Lung (tissue), 12 donors: ENCODE results near the gene SFSWAP. TPM values are rescaled to one million over a fixed set of nuclear protein-coding genes. Genes with fewer than 3 reads are reported as not detected.

Experiments
- ATAC-seq: fragments of 200-7000 bp; cut with Tn5 transposase; one replicate; pipeline ENCODE4 v1.9.1; 2020; ENCODE audit warnings: moderate number of reproducible peaks; ENCODE audit not compliant: insufficient read depth, low FRiP score
- DNase-seq, 3 donors: peaks; one replicate each; pipeline ENCODE4 v3.0.0-alpha.2; 2013 to 2017
- H3K27ac ChIP-seq, 2 donors: one replicate each; pipeline ENCODE4 v1.5.1; 2013; ENCODE audit warnings: mild to moderate bottlenecking in 2 of 2, moderate library complexity in 2 of 2, control low read depth in 1 of 2, inconsistent platforms in 1 of 2, low read depth in 1 of 2, low read length in 1 of 2
- H3K27me3 ChIP-seq, 3 donors: one replicate each; pipeline ENCODE4 v1.5.1; 2013; ENCODE audit warnings: low read length in 2 of 3; ENCODE audit not compliant: control insufficient read depth in 3 of 3, insufficient read depth in 3 of 3
- H3K36me3 ChIP-seq, 4 donors: one replicate each; pipeline ENCODE4 v1.5.1; 2013; ENCODE audit warnings: low read length in 4 of 4, mild to moderate bottlenecking in 1 of 4, moderate library complexity in 1 of 4; ENCODE audit not compliant: control insufficient read depth in 4 of 4, insufficient read depth in 4 of 4
- H3K4me1 ChIP-seq, 5 donors: one replicate each; pipeline ENCODE4 v1.5.1; 2013; ENCODE audit warnings: low read length in 5 of 5, mild to moderate bottlenecking in 2 of 5, moderate library complexity in 1 of 5; ENCODE audit not compliant: control insufficient read depth in 5 of 5, insufficient read depth in 5 of 5
- H3K4me3 ChIP-seq: one replicate; pipeline ENCODE4 v1.5.1; 2013; ENCODE audit warnings: mild to moderate bottlenecking, control low read depth, moderate library complexity
- H3K9ac ChIP-seq, 2 donors: one replicate each; pipeline ENCODE4 v1.5.1; 2013; ENCODE audit warnings: low read length in 2 of 2, control low read depth in 1 of 2; ENCODE audit not compliant: insufficient read depth in 1 of 2
- H3K9me3 ChIP-seq, 4 donors: one replicate each; pipeline ENCODE4 v1.5.1; 2013; ENCODE audit warnings: low read length in 3 of 4, mild to moderate bottlenecking in 1 of 4, moderate library complexity in 1 of 4; ENCODE audit not compliant: control insufficient read depth in 4 of 4, insufficient read depth in 3 of 4
- WGBS, 2 donors: extraction: QIAGEN DNeasy Blood & Tissue Kit; methylation state at CpG; one replicate each; pipeline ENCODE4 v1.1.7; 2013; 5-methylcytosine and 5-hydroxymethylcytosine counted together
- polyA plus RNA-seq, 2 donors: library from polyadenylated mRNA; stranded (reverse); fragments of 200-250 nt; gene quantifications; one replicate each; pipeline ENCODE4 v1.2.1, GENCODE V29; 2013
- total RNA-seq, 2 donors: library from RNA; depleted of rRNA in 1 of 2; stranded (reverse); fragments of >200 nt in 1 of 2; gene quantifications; one replicate each; pipeline ENCODE4 v1.2.1, GENCODE V29; 2014 to 2021
- TF ChIP-seq, protein P1 (sequence below): IDR thresholded peaks from 2 replicates; pipeline ENCODE4 v1.5.1; 2012; ENCODE audit warnings: mild to moderate bottlenecking; ENCODE audit errors: control extremely low read depth, extremely low read depth
- donor health status: control.
- donor health status: control.
- donor health status: Bipolar disorder and iron deficiency.
- donor health status: healthy.
- donor health status: DM: yes; HTN: yes; CAD: no.

The SFSWAP gene
- total and polyA plus RNA-seq, 4 donors: 23.3 to 49.9 (median 40.0) TPM

DNA sequence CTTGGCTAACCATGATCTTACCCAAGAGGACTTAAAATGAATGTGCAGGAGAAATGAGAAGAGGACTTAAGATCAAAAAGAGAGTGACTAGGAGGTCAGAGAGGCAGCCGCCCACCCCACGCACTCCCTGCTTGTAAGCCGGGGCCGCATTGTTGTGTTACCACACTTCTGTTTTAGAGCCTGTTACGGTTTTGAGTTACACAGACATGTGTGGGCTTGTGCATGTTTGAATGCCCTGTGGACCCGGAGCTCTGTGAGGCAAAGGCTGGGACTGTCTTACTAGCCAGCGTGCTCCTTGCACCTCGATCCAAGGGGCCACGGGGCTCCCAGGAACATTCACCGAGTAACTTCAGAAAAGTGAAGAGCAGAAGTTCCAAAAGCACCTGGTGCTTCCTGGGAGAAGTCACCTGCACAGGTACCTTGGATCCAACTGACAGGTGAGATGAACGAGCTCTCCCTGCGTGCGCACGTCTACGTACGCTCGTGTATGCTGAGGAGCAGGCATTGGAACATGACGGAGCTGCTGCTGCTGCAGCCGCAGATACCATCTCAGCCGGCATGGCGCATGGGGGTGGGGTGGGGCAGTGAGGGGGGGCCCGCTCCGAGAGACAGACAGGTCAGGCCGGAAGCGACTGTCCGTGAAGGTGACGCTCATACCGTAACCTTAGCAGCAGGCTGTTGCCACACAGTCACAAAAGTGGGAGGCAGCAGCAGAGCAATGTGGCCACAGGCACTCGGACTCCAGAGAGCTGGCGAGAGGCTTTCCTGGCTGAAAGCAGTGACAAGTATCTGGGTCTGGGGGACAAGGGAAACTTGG, 23.7 kb downstream of the SFSWAP start:
- Histone ChIP-seq H3K36me3 (peaks cover 18 to 57% (median 23%) of the 10 kb centered on the region in 4 donors), H3K4me1 (peaks cover 0 to 2% (median 0%) of the 10 kb centered on the region in 5 donors), H3K4me3 (no peak overlapping the region), H3K27me3 (no peaks in the 10 kb centered on the region), H3K9me3 (no peaks in the 10 kb centered on the region), H3K27ac (no peak overlapping the region), H3K9ac (no peak overlapping the region)
- 95% methylated on average over 30 of the region's 30 CpGs for WGBS, 2 donors
- no peak for DNase-seq
- no peak for ATAC-seq
- TF ChIP-seq, protein P1, sequence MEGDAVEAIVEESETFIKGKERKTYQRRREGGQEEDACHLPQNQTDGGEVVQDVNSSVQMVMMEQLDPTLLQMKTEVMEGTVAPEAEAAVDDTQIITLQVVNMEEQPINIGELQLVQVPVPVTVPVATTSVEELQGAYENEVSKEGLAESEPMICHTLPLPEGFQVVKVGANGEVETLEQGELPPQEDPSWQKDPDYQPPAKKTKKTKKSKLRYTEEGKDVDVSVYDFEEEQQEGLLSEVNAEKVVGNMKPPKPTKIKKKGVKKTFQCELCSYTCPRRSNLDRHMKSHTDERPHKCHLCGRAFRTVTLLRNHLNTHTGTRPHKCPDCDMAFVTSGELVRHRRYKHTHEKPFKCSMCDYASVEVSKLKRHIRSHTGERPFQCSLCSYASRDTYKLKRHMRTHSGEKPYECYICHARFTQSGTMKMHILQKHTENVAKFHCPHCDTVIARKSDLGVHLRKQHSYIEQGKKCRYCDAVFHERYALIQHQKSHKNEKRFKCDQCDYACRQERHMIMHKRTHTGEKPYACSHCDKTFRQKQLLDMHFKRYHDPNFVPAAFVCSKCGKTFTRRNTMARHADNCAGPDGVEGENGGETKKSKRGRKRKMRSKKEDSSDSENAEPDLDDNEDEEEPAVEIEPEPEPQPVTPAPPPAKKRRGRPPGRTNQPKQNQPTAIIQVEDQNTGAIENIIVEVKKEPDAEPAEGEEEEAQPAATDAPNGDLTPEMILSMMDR: no peak

DNA sequence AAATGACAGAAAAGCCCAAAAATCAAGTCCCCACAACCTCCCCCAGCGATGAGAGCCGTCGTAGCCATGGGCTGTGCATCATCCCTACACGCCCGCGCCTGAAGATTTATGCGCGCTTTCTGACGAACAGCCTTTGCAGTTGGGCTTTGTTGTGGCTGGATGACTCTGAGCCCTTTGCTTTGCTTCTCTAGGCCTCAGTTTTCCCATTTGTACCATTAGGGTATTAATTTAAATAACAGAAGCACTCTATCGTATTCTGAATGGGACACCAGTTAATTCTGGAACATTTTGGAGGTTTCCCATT, 24.2 kb downstream of the SFSWAP start:
- Histone ChIP-seq H3K27ac (no peak overlapping the region), H3K9ac (no peak overlapping the region), H3K36me3 (peaks cover 16 to 57% (median 20%) of the 10 kb centered on the region in 4 donors), H3K9me3 (no peaks in the 10 kb centered on the region), H3K27me3 (no peaks in the 10 kb centered on the region), H3K4me3 (no peak overlapping the region), H3K4me1 (peaks cover 0 to 2% (median 0%) of the 10 kb centered on the region in 5 donors)
- 86 to 90% methylated on average over 10 of the region's 10 CpGs for WGBS, 2 donors
- DNase-seq (no peak), ATAC-seq (no peak)
- TF ChIP-seq, protein P1: no peak

DNA sequence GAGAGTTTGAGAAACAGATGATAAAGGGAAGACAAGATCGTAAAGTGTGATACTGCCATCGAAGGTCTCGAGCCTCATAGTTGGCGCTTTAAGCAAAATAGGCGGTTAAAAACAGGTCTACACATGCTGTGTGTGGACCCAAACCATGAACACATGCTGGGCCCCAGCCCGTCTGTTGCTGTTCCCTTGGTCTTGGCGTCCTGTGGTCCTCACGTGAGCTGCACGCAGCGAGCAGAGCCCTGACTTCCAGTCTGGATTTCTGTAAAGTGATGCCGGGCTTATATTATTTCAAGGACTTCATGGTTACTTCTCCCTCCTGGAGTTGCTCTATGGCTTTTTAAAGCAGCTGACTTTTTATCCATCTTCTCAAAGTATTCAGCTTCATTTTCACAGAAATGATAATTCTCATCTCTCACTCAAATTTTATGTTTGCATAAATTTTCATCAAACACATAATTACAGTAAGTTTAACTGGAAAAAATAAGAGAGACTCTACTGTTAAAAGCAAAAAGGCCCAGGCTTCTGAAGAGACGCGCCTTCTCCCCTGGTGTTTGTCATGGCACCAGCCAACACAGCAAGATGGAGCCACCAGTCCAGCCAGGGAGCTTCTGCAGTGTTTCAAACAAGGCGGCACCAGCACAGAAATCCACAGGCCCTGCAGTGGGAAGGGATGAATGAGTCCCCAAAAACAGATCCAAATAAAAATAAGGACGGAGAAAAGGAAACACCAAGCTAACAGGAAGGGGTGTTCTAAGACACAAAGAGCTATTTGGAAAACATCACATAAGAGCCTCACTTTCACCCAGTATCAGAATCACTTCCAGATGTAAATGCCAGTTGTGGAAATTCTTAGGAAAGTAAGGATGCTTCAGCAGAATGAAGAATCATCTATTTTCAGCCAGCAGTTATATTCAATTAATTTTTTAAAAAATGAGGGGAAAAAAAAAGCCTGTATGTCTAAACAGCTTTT, 24.9 kb downstream of the SFSWAP start:
- Histone ChIP-seq H3K4me1 (peaks cover 0 to 2% (median 0%) of the 10 kb centered on the region in 5 donors), H3K9me3 (no peaks in the 10 kb centered on the region), H3K4me3 (no peak overlapping the region), H3K36me3 (peaks cover 12 to 55% (median 15%) of the 10 kb centered on the region in 4 donors), H3K27me3 (no peaks in the 10 kb centered on the region), H3K9ac (no peak overlapping the region), H3K27ac (no peak overlapping the region)
- no peak for ATAC-seq
- WGBS, 2 donors: 94 to 95% methylated on average over 15 of the region's 15 CpGs
- no peak for DNase-seq
- TF ChIP-seq, protein P1: no peak
